HCT116 (cell line): ENCODE data around the gene ALPP. TPM values are rescaled to one million over a fixed set of nuclear protein-coding genes. Genes with fewer than 3 reads are reported as not detected.
"Not testable (repeated sequence)": the region's sequence is repeated elsewhere in the genome, so short reads cannot be mapped to it uniquely, and the experiment has no call there.

ENCODE experiments used
- ATAC-seq: fragments of 200-7000 bp; cut with Tn5 transposase; 2 replicates; pipeline ENCODE4 v1.9.1; 2020; ENCODE audit warnings: mild to moderate bottlenecking, moderate library complexity
- BruUV-seq: library from RNA; stranded (reverse); fragments of 400-500 nt; replicated peaks from 2 replicates; lab custom pipeline; 2021; lab: Mats Ljungman, UMichigan
- CTCF ChIA-PET: fragments of 300-600 bp; sonication (Branson Sonifier 250); formaldehyde crosslinking; loops from one replicate; lab custom pipeline; 2021; ENCODE audit warnings: antibody characterized with exemption; lab: Charles Lee
- POLR2A ChIA-PET: fragments of 300-600, 350-600 bp; sonication (Branson Sonifier 250); formaldehyde crosslinking; loops from one replicate; lab custom pipeline; 2021; ENCODE audit warnings: antibody characterized with exemption; lab: Charles Lee
- RAD21 ChIA-PET, 2 experiments: fragments of 300-600 bp; sonication (Branson Sonifier 250); formaldehyde crosslinking; loops; one replicate each; lab custom pipeline; 2023; ENCODE audit warnings: low total read pairs in 2 of 2; ENCODE audit not compliant: uncharacterized antibody in 2 of 2, unreplicated experiment in 2 of 2, low non-redundant PET in 1 of 2; lab: Charles Lee
- DNase-seq: peaks from one replicate; pipeline ENCODE4 v3.0.0-alpha.2; 2010; ENCODE audit warnings: low read depth, low spot score
- H2AFZ ChIP-seq: fragments of 200-600 bp; shearing (Covaris generic), sonication (generic); 2 replicates; pipeline ENCODE4 v1.6.1; 2017; ENCODE audit warnings: low read depth, mixed run types, mixed read lengths, antibody characterized with exemption, low read length; ENCODE audit not compliant: poor library complexity, severe bottlenecking
- H3K27ac ChIP-seq: 2 replicates; pipeline ENCODE4 v1.5.1; 2012; ENCODE audit warnings: low read depth, low read length
- H3K27me3 ChIP-seq: fragments of 200-600 bp; sonication (generic); 2 replicates; pipeline ENCODE4 v1.6.1; 2016; ENCODE audit warnings: mixed run types, low read length, mixed read lengths; ENCODE audit not compliant: insufficient read depth
- H3K36me3 ChIP-seq, 2 experiments: fragments of 200-500 bp in 1 of 2; fragments of 200-600 bp in 1 of 2; sonication (Bioruptor generic) in 1 of 2; sonication (generic) in 1 of 2; 2 replicates each; pipeline versions ENCODE4 v1.5.1 to v1.6.1; 2014 to 2016; ENCODE audit warnings: low read length in 2 of 2, inconsistent platforms in 1 of 2, mixed read lengths in 1 of 2, mixed run types in 1 of 2; ENCODE audit not compliant: insufficient read depth in 2 of 2, control insufficient read depth in 1 of 2
- H3K4me1 ChIP-seq, 2 experiments: fragments of 200-600 bp in 1 of 2; sonication (generic) in 1 of 2; 2 replicates each; pipeline versions ENCODE4 v1.5.1 to v1.6.1; 2012 to 2017; ENCODE audit warnings: low read length in 2 of 2, inconsistent platforms in 1 of 2, mild to moderate bottlenecking in 1 of 2, mixed read lengths in 1 of 2, mixed run types in 1 of 2, moderate library complexity in 1 of 2; ENCODE audit not compliant: insufficient read depth in 2 of 2, control insufficient read depth in 1 of 2
- H3K4me2 ChIP-seq: fragments of 200-600 bp; sonication (generic); 2 replicates; pipeline ENCODE4 v1.6.1; 2017; ENCODE audit warnings: mixed run types, low read length, mixed read lengths
- H3K4me3 ChIP-seq, 2 experiments: fragments of 200-600 bp in 1 of 2; sonication (generic) in 1 of 2; replicated peaks in 1 of 2; 2 replicates each; pipeline ENCODE4 v1.5.1; 2011 to 2016; ENCODE audit warnings: low read length in 2 of 2, control low read depth in 1 of 2, low read depth in 1 of 2, mild to moderate bottlenecking in 1 of 2, mixed read lengths in 1 of 2, mixed run types in 1 of 2
- H3K79me2 ChIP-seq: fragments of 200-600 bp; sonication (generic); 2 replicates; pipeline ENCODE4 v1.6.1; 2017; ENCODE audit warnings: mild to moderate bottlenecking, mixed run types, low read length, moderate library complexity, mixed read lengths; ENCODE audit not compliant: insufficient read depth
- H3K9ac ChIP-seq: fragments of 200-600 bp; sonication (generic); 2 replicates; pipeline ENCODE4 v1.6.1; 2016; ENCODE audit warnings: low read length, mixed read lengths
- H3K9me2 ChIP-seq: fragments of 200-600 bp; sonication (generic), shearing (Covaris generic); 2 replicates; pipeline ENCODE4 v1.6.1; 2017; ENCODE audit warnings: mixed run types, mild to moderate bottlenecking, moderate library complexity; ENCODE audit not compliant: insufficient read depth
- H3K9me3 ChIP-seq, 2 experiments: fragments of 200-500 bp in 1 of 2; fragments of 200-600 bp in 1 of 2; sonication (Bioruptor generic) in 1 of 2; sonication (generic) in 1 of 2; 2 replicates each; pipeline ENCODE4 v1.6.1; 2014 to 2017; ENCODE audit warnings: low read length in 2 of 2, mixed read lengths in 2 of 2, inconsistent platforms in 1 of 2, low read depth in 1 of 2, mild to moderate bottlenecking in 1 of 2, mixed run types in 1 of 2, moderate library complexity in 1 of 2; ENCODE audit not compliant: control insufficient read depth in 1 of 2, insufficient read depth in 1 of 2
- H4K20me1 ChIP-seq: fragments of 200-600 bp; sonication (generic), shearing (Covaris generic); 2 replicates; pipeline ENCODE4 v1.6.1; 2017; ENCODE audit warnings: mixed run types, mild to moderate bottlenecking, moderate library complexity; ENCODE audit not compliant: insufficient read depth
- CBX3 ChIP-seq: IDR thresholded peaks from 2 replicates; pipeline ENCODE4 v1.6.1; 2012; ENCODE audit warnings: low read depth
- CEBPB ChIP-seq: IDR thresholded peaks from 2 replicates; pipeline ENCODE4 v1.6.1; 2012; ENCODE audit warnings: low read depth
- EGR1 ChIP-seq: IDR thresholded peaks from 2 replicates; pipeline ENCODE4 v1.6.1; 2012; ENCODE audit warnings: low read depth
- ELF1 ChIP-seq: IDR thresholded peaks from 2 replicates; pipeline ENCODE4 v1.6.1; 2012; ENCODE audit warnings: low read depth, borderline replicate concordance
- EZH2 ChIP-seq: fragments of 200-600 bp; sonication (generic); IDR thresholded peaks from 2 replicates; pipeline ENCODE4 v1.6.1; 2017; ENCODE audit warnings: antibody characterized with exemption, mixed run types
- FOSL1 ChIP-seq: IDR thresholded peaks from 2 replicates; pipeline ENCODE4 v1.6.1; 2012; ENCODE audit warnings: low read depth
- JUND ChIP-seq: IDR thresholded peaks from 2 replicates; pipeline ENCODE4 v1.6.1; 2012
- POLR2AphosphoS5 ChIP-seq: IDR thresholded peaks from 2 replicates; pipeline ENCODE4 v1.6.1; 2011; ENCODE audit warnings: mild to moderate bottlenecking, low read depth, low read length, moderate library complexity
- RAD21 ChIP-seq: IDR thresholded peaks from 2 replicates; pipeline ENCODE4 v1.6.1; 2012; ENCODE audit warnings: low read depth, mild to moderate bottlenecking
- SIN3A ChIP-seq: IDR thresholded peaks from 2 replicates; pipeline ENCODE4 v1.6.1; 2012; ENCODE audit warnings: low read depth
- SRF ChIP-seq: IDR thresholded peaks from 2 replicates; pipeline ENCODE4 v1.6.1; 2012; ENCODE audit warnings: low read depth
- TCF7L2 ChIP-seq: IDR thresholded peaks from 2 replicates; pipeline ENCODE4 v1.7.0; 2011; ENCODE audit warnings: borderline replicate concordance, inconsistent platforms; ENCODE audit not compliant: insufficient read depth, insufficient read length; ENCODE audit errors: extremely low read depth
- ZFX ChIP-seq: fragments of 450-650 bp; IDR thresholded peaks from 2 replicates; pipeline ENCODE4 v1.6.1; 2017
- ZNF274 ChIP-seq: fragments of 200-500 bp; sonication (Bioruptor generic); IDR thresholded peaks from 2 replicates; pipeline ENCODE4 v1.6.1; 2014; ENCODE audit warnings: mild to moderate bottlenecking, low read depth, low read length, inconsistent platforms
- intact Hi-C: fragments of 100-400 bp; cut with micrococcal nuclease; formaldehyde crosslinking; loops from 2 replicates; pipeline ENCODE4 v1.10.0; 2022
- total RNA-seq: library from RNA; stranded (reverse); gene quantifications from one replicate; pipeline ENCODE4 v1.2.1, GENCODE V29; 2021; ENCODE audit not compliant: unreplicated experiment
- TF ChIP-seq, protein P1 (sequence below), 3 experiments: fragments of 200-600 bp in 1 of 3; sonication (generic) in 1 of 3; IDR thresholded peaks in 2 of 3; conservative IDR thresholded peaks in 1 of 3; 2 replicates each; pipeline ENCODE4 v1.5.1; 2012 to 2017; ENCODE audit warnings: low read depth in 2 of 3, low read length in 2 of 3, antibody characterized with exemption in 1 of 3, borderline replicate concordance in 1 of 3, control low read depth in 1 of 3, mild to moderate bottlenecking in 1 of 3, mixed read lengths in 1 of 3, mixed run types in 1 of 3, moderate library complexity in 1 of 3; ENCODE audit not compliant: insufficient read depth in 1 of 3
- TF ChIP-seq, protein P2 (sequence below): IDR thresholded peaks from 2 replicates; pipeline ENCODE4 v1.6.1; 2012

ALPP gene
- total RNA-seq, 1 experiment from 2014 or later, result 0.34 TPM

DNA sequence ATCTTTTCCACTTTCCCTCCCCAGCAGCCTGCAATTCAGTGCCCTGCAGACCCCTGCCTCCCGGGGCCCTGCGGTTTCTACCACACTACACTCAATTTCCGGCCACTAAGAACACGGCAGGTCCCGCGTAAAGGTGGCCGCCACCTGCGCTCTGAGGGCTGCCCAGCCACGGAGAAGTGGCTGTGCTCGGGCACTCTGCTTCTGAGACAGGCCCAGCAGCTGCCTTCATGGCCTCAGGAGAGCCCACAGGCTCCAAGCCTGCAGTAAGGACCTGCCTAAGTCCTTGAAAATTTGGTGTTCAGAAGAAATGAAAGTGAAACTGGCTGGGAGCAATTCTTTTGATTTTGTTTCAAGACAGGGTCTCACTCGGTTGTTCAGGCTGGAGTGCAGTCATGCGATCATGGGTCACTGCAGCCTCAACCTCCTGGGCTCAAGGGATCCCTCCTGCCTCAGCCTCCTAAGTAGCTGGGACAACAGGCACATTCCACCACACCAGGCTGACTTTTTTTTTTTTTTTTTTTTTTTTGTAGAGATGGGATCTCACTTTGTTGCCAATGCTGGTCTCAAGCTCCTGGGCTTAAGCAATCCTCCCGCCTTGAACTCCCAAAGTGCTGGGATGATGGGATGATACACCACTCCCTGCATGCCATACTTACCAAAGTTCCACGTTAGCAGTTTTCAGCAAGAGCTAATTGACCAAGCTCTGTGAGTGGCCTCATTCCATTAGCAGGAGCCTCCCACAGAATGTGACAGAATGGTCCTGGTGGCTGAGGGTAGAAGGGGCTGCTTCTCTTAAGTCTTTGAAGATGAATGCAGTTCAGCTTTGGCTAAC lies 14.6 kb upstream of the ALPP start:
- H3K4me2 ChIP-seq, result no peak overlapping the region
- POLR2A ChIA-PET, result no interaction called here
- TF ChIP-seq SIN3A (no peak), JUND (no peak), EGR1 (no peak), ZNF274 (no peak), RAD21 (no peak), ZFX (no peak), EZH2 (no peak), POLR2AphosphoS5 (no peak), CBX3 (no peak), FOSL1 (no peak), CEBPB (no peak), TCF7L2 (no peak), ELF1 (no peak), SRF (no peak)
- TF ChIP-seq, protein P1, sequence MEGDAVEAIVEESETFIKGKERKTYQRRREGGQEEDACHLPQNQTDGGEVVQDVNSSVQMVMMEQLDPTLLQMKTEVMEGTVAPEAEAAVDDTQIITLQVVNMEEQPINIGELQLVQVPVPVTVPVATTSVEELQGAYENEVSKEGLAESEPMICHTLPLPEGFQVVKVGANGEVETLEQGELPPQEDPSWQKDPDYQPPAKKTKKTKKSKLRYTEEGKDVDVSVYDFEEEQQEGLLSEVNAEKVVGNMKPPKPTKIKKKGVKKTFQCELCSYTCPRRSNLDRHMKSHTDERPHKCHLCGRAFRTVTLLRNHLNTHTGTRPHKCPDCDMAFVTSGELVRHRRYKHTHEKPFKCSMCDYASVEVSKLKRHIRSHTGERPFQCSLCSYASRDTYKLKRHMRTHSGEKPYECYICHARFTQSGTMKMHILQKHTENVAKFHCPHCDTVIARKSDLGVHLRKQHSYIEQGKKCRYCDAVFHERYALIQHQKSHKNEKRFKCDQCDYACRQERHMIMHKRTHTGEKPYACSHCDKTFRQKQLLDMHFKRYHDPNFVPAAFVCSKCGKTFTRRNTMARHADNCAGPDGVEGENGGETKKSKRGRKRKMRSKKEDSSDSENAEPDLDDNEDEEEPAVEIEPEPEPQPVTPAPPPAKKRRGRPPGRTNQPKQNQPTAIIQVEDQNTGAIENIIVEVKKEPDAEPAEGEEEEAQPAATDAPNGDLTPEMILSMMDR (IDR thresholded peaks at IDR 0.05 in 2 of 3, conservative IDR thresholded peaks at IDR 0.05 in 1 of 3; ENCODE audit: borderline replicate concordance in 1 of 3, insufficient read depth in 1 of 3, low read depth in 2 of 3, low read length in 2 of 3), result no peak
- TF ChIP-seq, protein P2, sequence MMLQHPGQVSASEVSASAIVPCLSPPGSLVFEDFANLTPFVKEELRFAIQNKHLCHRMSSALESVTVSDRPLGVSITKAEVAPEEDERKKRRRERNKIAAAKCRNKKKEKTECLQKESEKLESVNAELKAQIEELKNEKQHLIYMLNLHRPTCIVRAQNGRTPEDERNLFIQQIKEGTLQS, result no peak
- TF ChIP-seq, all 23 proteins: peak for 0
- H3K9me3 ChIP-seq, result no peaks in the 10 kb centered on the region
- H3K9me2 ChIP-seq, result no peaks in the 10 kb centered on the region
- H3K9ac ChIP-seq, result no peak overlapping the region
- H3K27ac ChIP-seq, result no peak overlapping the region
- no TSS peak for BruUV-seq
- no peaks in the 10 kb centered on the region for H3K79me2 ChIP-seq
- ChIA-PET RAD21 (interaction anchor here in 1 of 2 experiments (0.7 kb wide), 1 partner anchor 71 kb away, joined by 7 read pairs; no protein-coding TSS in a partner anchor), CTCF (interaction anchor here (1.1 to 1.8 kb wide), 3 partner anchors 21 to 463 kb away, joined by 3 to 4 read pairs (median 3); no protein-coding TSS in a partner anchor)
- intact Hi-C loops, result no loop called here
- no peak for ATAC-seq
- H4K20me1 ChIP-seq, result no peaks in the 10 kb centered on the region
- H3K36me3 ChIP-seq, result no peaks in the 10 kb centered on the region
- no peak overlapping the region for H2AFZ ChIP-seq
- peaks cover 0 to 4% of the 10 kb centered on the region in 2 experiments; a peak in 1 of 4 replicates for H3K4me1 ChIP-seq
- no peaks in the 10 kb centered on the region for H3K27me3 ChIP-seq
- no peak overlapping the region for H3K4me3 ChIP-seq
- no peak for DNase-seq

DNA sequence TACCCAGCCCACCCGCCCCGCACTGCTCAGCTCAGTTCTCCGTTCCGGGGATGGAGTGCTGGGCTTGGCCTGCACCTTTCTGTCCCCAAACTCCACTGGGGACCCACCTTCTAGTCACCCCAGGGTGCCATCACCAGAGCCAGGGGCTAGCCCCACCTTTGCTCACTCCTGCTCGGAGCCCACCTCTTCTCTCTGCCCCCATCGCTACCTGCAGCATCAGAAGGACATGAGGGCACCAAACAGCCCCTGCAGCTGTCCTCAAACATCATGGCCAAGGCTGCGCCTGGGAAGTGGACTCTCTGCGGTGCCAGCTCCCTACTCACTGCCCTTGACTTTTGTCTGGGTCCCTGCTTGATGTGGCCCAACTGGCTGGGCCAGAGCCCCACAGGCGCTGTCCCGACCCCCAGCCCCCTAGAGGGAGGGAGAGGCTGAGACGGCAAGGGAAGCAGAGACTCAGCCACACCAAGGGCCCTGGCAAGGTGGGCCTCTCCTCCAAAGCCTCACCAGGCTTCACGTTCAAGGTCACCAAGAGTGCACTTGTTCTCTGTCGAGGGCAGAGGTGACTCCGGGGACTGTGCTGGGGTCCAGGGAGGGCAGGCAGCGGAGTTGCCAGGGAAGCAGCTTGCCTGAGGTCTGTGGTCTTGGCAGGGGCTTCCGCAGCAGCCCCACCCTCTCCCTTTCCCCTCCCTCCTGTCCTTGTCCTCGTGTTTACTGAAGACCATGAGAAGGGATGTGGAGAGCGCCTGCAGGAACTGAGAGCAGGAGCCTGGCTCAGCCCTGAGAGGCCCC lies 13.6 kb upstream of the ALPP start:
- H3K9me2 ChIP-seq, H4K20me1 ChIP-seq, BruUV-seq, H3K4me1 ChIP-seq, H3K36me3 ChIP-seq, H3K79me2 ChIP-seq, H3K27ac ChIP-seq, POLR2A ChIA-PET, ATAC-seq, H2AFZ ChIP-seq, DNase-seq, H3K9ac ChIP-seq, intact Hi-C loops, H3K4me2 ChIP-seq, H3K9me3 ChIP-seq, H3K27me3 ChIP-seq, H3K4me3 ChIP-seq: not testable (repeated sequence)
- ChIA-PET RAD21 (interaction anchor here (0.7 to 1.3 kb wide), 2 partner anchors 70 to 464 kb away, joined by 3 to 7 read pairs; no protein-coding TSS in a partner anchor), CTCF (interaction anchor here (0.7 to 1.8 kb wide), 5 partner anchors 31 to 464 kb away, joined by 3 to 6 read pairs (median 3); no protein-coding TSS in a partner anchor)
